ENCODE measurements around the gene CDC37.

- TF ChIP-seq ZSCAN18 (CRISPR knock-in tag; IDR thresholded peaks at IDR 0.05): no peak
- TF ChIP-seq, protein P1, sequence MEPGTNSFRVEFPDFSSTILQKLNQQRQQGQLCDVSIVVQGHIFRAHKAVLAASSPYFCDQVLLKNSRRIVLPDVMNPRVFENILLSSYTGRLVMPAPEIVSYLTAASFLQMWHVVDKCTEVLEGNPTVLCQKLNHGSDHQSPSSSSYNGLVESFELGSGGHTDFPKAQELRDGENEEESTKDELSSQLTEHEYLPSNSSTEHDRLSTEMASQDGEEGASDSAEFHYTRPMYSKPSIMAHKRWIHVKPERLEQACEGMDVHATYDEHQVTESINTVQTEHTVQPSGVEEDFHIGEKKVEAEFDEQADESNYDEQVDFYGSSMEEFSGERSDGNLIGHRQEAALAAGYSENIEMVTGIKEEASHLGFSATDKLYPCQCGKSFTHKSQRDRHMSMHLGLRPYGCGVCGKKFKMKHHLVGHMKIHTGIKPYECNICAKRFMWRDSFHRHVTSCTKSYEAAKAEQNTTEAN (CRISPR knock-in tag; IDR thresholded peaks at IDR 0.05): no peak
- no peak for TF ChIP-seq JUN (CRISPR knock-in tag; IDR thresholded peaks at IDR 0.05)
Measured at GRCh38 chr19:10442698-10443097, 39.4 kb upstream of the CDC37 start.
